NK-92 (cell line): ENCODE data around the gene VEZF1.

Source experiments
- DNase-seq: peaks from one replicate; lab custom pipeline; 2025; ENCODE audit not compliant: unreplicated experiment; lab: John Stamatoyannopoulos, UW

Gene VEZF1

DNA sequence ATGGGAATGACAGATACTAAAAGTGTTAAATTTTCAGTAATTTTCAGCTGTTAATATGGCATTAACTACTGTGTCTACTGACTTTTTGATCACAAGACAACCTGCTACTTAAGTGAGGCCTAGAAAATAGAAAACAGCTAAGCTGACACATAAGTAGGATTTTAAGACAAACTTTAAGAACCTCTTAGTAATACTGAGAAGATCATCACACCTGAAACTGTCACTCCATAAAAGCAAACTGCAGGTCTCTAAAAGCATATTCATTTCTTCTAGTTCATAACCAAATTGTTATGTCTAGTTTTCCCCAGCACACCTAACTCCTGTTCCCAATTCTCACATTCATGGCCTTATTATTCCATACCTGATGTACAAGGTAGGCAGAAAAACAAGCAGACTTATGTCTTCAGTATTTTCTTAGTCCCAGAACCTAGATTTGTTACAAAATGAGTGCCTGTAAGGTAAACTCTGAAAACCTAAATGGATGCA is 11.0 kb upstream of the VEZF1 start:
- no peak for DNase-seq

DNA sequence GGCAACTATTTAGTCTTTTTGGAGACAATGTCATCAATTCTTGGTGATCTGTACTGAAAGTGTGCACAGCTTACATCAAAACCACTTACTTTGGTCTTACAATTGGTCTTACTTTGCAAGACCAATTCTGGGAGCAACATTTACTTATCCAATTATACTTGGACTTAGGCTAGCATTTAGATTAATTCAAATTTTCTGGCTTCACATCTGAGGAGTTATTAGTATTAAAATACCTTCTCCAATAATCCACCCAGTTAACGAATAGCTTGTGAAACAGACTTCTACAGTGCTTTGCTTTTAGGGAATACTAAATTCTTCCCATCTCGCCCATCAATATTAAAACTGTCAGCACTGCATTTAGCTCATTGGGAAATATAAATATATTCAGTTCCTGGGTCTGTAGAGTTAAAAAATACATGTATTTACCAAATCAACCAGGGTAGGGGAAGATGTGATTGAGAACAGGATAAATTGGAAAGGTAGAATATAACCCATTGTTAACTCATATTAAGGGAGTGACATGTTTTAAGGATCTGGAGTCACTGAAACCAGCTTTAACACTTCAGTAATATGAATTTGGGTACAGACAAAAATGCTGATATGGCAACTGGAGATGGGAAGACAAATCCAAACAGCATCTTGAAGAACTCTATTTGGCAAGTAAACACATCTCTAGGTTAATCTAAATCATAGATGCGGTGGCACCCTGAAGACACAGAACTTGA is 9.2 kb upstream of the VEZF1 start:
- no peak for DNase-seq

DNA sequence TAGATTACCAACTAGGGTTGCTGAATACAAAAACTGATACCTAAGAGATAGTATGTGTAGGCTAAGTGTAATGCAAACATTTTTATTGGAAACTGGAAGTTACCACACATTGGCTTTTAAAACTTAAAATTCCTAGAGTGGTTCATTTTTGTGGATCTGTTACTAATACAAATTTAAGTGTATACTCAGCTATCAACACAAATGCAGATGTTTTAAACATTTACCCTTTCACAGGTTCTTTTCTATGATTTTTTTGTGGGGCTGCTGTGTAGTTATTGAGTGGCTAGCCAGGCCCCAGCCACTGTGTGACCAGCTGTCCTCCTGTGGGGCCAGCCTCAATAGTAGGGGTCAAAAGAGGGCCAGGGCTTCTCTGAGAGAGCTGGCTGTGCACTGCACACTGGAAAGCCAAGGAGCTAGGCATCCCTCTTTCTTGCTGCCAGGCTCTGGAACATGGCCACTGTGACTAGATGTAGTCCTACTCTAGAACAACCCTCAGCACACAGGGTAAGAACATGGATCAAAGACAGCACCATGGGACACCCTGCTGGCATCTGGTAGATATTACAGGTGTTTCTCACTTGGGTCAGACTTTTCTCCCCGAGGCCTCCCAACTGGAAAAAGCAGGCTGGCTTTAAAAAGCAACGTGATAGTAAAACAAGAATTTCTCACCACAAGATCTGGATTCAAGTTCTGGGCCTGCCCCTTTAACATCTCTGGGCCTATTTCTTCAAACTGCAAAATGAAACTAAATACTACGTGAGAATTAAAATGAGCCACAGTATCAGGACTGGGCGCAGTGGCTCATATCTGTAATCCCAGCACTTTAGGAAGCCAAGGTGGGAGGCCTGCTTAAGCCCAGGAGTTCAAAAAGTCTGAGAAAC is 7.3 kb upstream of the VEZF1 start:
- DNase-seq, result no peak

DNA sequence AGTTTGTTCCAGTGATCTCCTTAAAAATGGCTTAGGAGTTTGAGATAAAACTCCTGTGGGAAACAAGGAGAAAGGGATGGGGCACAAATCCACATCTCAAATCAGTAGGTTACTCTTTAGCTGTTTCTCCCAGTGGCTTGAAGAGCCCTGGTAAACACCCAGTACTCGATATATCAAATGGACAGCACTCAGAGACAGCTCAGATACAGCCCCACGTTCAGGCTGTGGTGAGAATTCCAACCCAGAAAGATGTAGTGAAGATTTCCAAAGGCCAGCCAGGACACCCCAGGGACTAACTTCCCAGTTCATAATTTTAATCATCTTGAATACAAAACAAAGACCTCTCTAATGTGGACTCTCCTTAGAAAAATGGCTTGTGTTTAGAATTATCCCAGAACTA is 6.4 kb upstream of the VEZF1 start:
- no peak for DNase-seq

DNA sequence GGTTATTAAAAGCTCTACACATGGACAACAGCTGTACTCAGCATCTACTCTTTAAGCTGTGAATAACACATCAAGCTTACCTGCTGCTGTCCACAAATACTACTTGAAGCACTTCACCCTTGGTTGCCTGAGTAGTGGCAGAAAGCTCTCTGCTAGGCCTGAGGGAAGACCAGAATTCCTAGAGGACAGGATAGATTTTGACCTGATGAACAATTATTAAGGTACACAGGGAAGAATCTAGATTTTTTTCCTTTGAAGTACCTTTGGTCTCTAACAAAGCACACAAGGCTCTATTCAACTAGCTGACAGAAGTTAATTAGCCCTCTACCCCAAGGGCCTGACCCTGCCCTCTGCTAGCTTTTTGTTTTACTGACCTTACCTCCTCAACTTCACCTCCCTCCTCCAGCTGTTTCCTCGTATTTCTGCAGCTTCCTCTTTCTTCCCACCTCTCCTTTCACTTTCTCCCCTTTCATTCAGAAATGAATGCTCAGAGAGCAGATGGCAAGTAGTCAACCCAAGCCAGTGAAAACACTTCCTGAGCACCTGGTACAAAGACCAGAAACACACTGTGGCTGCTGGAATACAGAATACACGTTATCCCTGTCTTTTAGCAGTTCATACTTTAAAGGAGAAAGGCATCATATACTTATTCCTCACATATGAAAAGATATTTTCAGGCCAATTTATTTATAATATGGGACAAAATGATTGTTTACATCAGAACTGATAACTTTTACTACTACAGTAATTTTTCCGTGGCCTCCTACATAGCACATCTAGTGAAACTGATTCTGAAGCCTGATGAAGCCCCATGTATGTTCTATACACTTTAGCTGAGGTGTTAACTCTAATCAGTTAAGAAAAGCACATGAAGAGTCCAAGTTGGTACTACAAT is 5.7 kb upstream of the VEZF1 start:
- DNase-seq, result no peak

DNA sequence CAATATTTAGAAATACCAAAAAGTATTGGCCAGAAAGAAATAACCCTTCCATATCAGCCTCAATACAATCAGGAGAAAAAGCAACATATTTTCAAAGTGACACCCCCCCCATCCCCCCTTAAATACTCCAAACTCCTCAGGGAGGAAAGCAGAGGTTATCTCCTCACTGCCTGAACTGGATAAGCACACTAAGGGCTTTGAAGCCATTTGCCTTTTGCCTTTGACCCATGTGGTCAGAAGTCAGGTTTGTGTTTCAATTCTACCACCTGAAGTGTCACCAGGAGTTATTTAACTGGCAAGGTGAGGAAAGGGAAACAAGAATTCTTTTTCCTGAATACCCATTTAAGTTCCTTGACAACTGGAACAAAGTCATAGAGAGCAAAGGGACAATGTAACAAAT is 3.5 kb upstream of the VEZF1 start:
- no peak for DNase-seq

DNA sequence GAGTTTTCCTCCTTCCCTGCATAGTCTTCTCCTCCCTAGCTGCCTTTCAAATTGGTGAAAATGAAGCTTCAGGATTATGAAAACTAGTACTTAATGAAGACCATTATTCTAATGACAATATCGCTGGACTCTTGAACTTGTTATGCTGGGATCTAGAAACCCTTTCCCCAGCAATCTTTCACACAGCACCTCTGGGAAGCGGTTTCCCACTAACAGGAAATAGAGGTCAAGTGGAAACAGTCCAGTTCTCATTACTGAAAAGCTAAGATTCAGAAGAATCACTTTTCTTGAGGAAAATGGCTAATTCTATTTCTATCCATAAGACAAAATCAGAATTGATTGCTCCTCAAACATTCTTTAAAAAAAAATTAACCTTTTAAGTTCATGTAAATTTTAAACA is 2.0 kb upstream of the VEZF1 start:
- DNase-seq, result no peak

DNA sequence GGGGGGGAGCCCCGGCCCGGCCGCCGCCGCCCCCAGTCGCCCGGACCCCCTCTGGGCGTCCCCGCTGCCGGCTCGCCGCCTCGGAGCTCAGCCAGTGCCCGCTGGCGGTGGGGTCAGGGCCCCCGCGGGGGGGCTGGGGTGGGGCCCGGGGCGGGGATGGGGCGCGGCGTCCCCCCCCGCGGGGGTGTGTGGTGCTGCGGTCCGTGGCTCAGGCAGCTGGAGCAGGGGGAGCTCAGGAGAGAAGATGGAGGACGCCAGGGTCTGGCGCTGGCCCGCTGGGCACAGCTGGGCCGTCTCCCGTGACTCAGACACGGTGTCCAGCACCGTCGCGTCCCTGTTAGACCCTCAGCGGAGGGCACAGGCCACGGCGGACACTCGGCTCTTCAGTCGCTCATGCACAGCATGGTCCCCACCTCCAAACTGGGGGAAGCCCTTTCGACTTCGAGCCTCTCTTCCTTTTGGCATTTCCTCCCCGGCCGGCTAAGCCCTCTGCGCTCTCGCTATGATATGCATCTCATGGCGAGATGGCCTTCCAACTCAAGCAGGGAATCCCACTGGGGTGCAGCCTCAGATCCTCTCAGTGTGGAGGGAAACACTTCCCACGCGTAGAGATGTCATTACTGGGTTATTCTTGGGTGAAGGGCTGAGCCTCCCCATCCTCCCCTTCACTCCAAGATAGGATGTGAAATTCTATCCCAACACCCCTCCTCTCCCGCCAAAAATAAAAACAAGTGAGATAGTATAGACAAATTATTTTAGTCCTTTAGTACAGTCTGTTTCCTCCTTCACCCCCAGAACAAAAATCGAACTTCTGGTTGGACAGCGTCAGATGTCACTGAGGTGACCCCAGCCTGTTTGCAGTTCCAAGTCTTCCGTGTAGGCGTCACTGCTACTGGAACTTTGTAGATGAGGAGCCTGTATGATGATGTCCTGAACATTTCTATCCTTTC is 522 bp upstream of the VEZF1 start:
- DNase-seq, result no peak

DNA sequence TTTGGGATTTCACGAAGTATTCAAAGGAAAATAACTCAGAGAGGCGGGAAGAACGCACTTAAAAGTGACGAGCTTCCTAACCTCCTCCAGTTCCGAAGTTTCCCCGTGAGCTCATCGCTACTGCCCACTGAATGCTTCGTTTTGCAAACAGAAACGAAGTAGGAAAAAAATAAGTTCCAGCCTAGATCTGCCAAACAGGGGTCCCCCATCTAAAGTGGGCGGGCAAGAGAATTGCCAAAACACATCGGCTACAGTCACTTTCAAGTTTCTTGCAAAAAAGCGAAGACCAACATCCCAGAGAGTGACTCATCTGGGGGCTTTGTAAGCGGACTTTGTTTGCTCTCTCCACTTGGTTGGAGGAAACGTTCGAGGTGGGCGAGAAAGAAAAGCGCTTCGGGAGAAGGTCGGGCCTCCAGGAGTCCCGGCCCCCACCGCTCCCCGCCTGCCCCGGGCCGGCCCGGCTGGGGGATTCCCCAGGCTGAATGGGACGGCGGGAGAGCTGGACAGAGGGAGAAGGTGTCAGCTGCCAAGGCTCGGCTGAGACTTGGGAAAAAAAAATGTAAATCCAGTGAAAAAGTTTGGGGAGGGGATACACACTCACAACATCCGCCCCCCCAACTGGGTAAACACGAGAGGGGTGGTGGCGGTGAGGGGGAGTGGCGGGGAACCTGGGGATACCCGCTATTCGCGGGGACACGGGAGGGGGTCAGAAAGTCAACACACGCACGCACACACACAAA is 1.0 kb downstream of the VEZF1 start:
- DNase-seq, result no peak

DNA sequence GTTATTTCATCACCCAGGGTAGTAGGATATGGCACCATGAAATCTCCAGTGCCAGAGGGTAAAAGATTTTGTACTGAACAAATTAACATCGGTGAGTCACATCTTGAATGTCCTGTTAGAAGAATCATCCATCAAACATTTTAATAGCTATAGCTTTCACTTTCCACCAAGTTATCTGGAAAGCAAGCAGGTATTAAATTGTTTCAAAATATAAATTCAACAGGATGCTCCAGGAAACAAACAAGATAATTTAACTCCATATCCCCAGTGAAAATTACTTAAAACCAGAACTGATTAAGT is 2.4 kb downstream of the VEZF1 start:
- DNase-seq, result no peak

DNA sequence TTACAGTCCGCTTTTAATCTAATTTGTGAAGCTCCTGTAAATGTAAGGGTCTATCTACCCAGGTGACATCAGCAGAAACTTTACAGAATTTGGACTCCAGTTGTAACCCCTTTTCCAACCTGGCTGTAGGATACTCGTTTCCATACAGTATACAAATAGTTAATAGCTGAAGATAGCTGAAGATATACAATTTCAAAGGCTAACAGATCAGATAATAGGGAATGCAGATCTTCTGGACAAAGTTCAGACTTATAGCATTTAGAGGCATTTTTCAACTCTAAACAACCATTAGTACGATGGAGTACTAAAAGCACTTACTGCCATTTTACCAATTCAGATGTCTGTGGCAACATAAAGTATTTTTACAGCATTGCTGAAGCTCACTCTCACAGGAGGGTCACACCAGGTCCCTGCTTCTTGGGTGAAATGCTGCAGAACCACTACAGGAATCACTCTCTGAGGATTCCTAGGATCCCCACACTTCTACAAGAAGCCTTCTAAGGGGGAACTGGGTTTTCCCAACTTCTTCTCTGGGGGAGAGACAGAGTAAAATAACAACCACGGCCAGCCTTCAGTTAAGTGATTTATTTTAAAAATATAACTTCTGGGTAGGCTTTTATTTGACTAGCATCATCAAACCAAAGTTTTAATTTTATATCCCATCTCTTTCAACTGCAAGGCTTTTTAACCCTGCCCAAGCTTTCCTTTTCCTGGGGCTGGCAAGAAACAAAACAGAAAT is 2.9 kb downstream of the VEZF1 start:
- DNase-seq, result no peak

DNA sequence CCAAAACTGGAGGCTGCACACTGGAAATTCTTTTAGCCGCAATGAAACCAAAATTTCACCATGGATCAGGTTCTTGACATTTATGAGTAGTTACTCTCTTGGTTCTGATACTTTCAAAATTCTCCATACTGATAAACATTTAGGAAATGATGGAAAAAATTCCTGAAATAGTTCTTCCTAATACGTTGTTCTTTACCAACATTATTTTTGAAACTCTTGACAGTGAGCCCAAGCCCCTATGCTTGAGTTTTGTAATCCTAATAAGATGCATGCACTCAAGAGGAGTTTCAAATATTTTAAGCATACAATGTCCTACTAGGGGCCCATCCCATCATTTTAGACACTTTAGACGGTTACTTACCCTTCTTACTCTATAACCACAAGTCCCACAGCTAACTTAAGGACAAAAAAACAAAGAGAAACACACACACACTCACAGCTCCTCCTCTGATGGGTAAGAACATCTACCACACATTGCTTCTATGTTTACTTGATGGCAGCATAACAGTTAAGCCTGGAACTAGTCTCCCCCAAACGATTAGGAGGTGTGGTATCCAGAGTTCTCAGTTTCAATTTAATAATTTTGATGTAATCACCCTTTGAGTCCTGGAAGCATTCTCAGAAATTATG is 3.7 kb downstream of the VEZF1 start:
- no peak for DNase-seq

DNA sequence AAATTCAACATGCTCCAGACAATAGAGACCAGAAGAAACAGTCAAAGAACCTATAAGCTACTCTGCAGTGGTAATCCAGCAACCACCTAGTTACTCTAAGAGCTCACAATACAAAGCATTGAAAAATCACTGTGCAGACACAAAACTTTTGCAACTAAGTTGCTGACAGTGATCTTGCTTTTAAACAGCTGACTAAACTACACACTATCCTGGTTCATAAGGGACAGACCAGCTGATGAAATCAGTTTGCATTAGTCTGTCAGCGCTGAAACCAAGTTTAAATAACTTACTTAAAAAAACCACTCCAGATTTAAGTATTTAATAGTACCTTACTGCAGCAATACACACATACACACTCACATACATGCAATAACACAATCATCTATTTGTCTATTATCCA is 4.6 kb downstream of the VEZF1 start:
- DNase-seq, result no peak

DNA sequence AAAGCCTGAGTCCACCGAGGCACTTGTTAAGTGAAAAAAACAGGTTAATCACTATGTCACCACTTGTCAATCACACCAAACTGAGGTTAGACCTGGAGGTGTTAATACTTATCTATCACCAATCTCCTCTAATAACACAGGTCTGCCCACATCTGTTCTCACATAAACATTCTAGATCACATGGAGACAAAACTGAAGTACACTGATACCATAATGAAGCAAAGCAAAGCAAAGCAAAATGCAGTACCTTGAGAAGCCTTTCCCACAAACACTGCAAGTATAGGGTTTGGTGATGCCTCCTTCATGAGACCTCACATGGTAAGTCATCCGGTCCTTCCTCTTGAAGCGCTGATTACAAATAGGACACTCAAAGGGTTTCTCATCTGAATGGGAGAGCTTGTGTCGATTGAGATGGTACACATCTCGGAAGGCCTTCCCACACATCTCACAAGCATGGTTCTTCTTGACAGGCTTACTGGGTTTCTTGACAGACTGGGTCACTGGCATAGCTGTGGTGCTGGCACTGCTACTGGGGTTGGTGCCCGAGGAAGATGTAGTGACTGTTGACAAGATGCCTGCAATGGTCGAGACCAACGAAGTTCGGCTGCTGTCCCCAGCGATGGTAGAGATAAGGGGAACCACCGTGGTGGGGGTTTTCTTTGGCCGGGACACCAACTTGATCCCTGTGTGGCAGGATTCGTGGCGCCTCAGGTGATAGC is 5.4 kb downstream of the VEZF1 start:
- no peak for DNase-seq

DNA sequence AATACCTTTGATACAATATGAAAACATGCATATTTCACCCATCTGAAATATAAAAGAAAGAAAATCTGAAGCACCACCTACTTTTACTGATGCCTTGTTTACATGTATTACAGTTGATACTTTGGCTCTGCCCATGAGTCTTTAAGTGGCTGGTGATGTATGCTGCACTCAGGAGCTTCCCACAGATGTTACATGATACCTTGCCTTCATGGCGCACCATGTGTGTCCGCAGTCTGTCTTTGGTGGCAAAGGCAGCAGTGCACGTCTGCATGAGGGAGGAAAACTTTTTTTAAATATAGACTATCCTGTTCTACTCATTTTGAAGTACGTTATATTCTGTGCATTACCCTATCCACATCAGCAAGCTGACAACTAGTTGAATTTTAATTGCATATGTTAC is 7.5 kb downstream of the VEZF1 start:
- DNase-seq, result no peak

DNA sequence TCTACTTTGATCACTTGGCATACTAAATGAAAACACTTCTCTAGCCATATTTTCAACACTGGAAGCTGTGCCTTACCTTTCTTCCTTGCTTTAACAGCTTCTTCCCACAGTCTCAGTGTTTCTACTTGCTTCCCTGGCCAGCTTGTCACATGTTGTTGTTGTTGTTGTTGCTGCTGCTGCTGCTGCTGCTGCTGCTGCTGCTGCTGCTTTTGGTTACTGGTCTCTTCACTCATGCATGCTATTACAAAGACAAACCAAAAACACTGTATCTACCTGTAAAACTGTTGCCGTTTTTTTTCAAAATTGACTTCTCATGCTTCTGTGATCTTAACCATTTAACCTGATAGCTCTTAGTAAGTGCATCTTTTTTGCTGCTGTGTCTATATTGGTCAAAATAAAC is 9.0 kb downstream of the VEZF1 start:
- DNase-seq, result no peak

DNA sequence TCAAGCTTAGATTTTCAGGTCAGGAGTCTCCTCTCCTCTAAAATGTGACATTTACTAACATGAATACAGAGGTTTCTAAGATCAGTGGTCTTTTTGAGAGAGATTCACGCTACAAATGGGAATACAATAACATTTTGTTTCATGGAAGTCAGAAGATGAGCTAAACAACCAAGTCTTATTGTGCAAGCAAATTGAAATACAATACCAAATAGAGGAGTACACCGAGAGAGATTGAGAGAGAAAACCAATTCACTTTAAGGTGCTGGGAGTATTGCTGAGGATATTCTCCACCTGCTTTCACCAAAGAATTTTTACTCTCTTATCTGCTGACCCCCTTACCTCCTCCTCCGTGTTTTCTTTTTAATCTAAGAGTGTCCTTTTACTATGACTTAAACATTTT is 11.5 kb downstream of the VEZF1 start:
- no peak for DNase-seq

DNA sequence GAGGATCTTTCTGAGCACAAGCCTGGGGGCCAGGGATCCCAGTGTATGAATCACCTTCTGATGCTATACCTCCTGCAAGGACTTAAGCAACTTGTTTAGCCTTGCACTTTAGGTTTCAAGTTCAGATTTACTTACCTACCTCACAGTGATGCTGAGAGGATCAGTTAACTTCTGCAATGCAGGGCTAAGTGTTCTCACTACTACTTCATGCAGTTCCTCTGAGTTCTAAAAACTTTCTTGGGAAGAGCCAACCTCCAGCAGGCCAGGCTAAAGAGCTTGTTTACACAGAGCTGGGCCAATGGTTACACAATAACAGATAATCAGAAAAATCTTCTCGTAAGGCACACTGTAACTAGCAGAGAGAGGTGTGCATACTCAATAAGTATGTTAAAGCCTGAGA is 13.0 kb downstream of the VEZF1 start:
- no peak for DNase-seq
